HepG2 (cell line): ENCODE results near the gene PLPP3.

Source experiments
- CREB1 ChIP-seq, 2 experiments: fragments of 450-650 bp in 1 of 2; IDR thresholded peaks; 2 replicates each; pipeline ENCODE4 v1.6.1; 2016 to 2017; ENCODE audit warnings: control low read depth in 1 of 2, mild to moderate bottlenecking in 1 of 2, missing compliant biosample characterization in 1 of 2, missing genetic modification characterization in 1 of 2
- CTCF ChIP-seq: sonication (generic); formaldehyde crosslinking; IDR thresholded peaks from 2 replicates; pipeline ENCODE4 v1.5.0; 2020; ENCODE audit warnings: mild to moderate bottlenecking, missing genetic modification reagents, moderate library complexity
- FOXO4 ChIP-seq: sonication (generic); formaldehyde crosslinking; conservative IDR thresholded peaks from 2 replicates; pipeline ENCODE4 v1.8.1; 2023; ENCODE audit warnings: missing genetic modification reagents
- GABPA ChIP-seq, 2 experiments: IDR thresholded peaks; 2 replicates each; pipeline ENCODE4 v1.6.1; 2011 to 2016; ENCODE audit warnings: low read depth in 2 of 2, low read length in 1 of 2, missing biosample characterization in 1 of 2, missing genetic modification characterization in 1 of 2
- MAX ChIP-seq: IDR thresholded peaks from 2 replicates; pipeline ENCODE4 v1.6.1; 2012; ENCODE audit warnings: inconsistent platforms
- NR2C2 ChIP-seq: sonication (generic); formaldehyde crosslinking; IDR thresholded peaks from 2 replicates; pipeline ENCODE4 v1.4.0; 2020; ENCODE audit warnings: missing genetic modification reagents, mild to moderate bottlenecking, moderate library complexity, borderline replicate concordance
- ZNF558 ChIP-seq: sonication (generic); formaldehyde crosslinking; IDR thresholded peaks from 2 replicates; pipeline ENCODE4 v1.9.0; 2022; ENCODE audit warnings: mild to moderate bottlenecking, missing genetic modification reagents, borderline replicate concordance

DNA sequence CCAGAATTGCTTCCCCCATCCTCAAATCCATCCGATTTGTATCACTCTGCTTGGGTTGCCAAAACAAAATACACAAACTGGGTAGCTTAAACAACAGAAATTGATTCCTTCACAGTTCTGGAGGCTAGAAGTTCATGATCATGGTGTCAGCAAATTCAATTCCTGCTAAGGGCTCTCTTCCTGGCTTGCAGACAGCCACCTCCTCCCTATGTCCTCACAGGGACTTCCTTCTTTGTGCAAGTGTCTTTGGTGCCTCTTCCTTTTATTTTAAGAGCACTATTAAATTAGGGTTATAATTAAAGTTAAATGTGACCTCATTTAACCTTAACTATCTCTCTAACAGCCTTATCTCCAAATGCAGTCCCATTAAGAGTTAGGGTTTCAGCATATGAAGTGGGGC is 112.8 kb downstream of the PLPP3 start:
- no peak for TF ChIP-seq CTCF (CRISPR knock-in tag)
- no peak for TF ChIP-seq GABPA (IDR thresholded peaks at IDR 0.05; ENCODE audit: low read depth, low read length)
- TF ChIP-seq GABPA (CRISPR knock-in tag; IDR thresholded peaks at IDR 0.05; ENCODE audit: low read depth), result no peak
- TF ChIP-seq FOXO4, result no peak
- TF ChIP-seq CREB1 (IDR thresholded peaks at IDR 0.05), result no peak
- no peak for TF ChIP-seq CREB1 (CRISPR knock-in tag; IDR thresholded peaks at IDR 0.05)
- TF ChIP-seq NR2C2 (CRISPR knock-in tag), result no peak
- TF ChIP-seq MAX, result no peak
- no peak for TF ChIP-seq ZNF558 (CRISPR knock-in tag)
